ENCODE results near the gene CARTPT.

CARTPT gene

GRCh38 chr5:71738662-71739361 is 19.7 kb downstream of the CARTPT start:
- DNase-seq, result no peak

- no peak for DNase-seq
Observed at GRCh38 chr5:71740015-71740753, 21.1 kb downstream of the CARTPT start.

GRCh38 chr5:71743155-71743554 is 24.1 kb downstream of the CARTPT start:
- DNase-seq, result no peak

- no peak for DNase-seq
Observed at GRCh38 chr5:71744009-71744790, 25.1 kb downstream of the CARTPT start.

- DNase-seq, result no peak
Observed at GRCh38 chr5:71747182-71747581, 28.1 kb downstream of the CARTPT start.

GRCh38 chr5:71748360-71748759 is 29.3 kb downstream of the CARTPT start:
- DNase-seq, result no peak

GRCh38 chr5:71751422-71751821 is 32.3 kb downstream of the CARTPT start:
- no peak for DNase-seq

GRCh38 chr5:71752441-71753190 is 33.5 kb downstream of the CARTPT start:
- DNase-seq, result no peak

GRCh38 chr5:71757590-71758543 is 38.8 kb downstream of the CARTPT start:
- DNase-seq, result peak; percentile 21

GRCh38 chr5:71762826-71763225 is 43.8 kb downstream of the CARTPT start:
- no peak for DNase-seq

GRCh38 chr5:71767661-71768060 is 48.6 kb downstream of the CARTPT start:
- DNase-seq, result no peak

GRCh38 chr5:71769287-71769686 is 50.2 kb downstream of the CARTPT start:
- no peak for DNase-seq

- no peak for DNase-seq
Observed at GRCh38 chr5:71770381-71770780, 51.3 kb downstream of the CARTPT start.

Data from stimulated activated CD4-positive, alpha-beta T cell treated with anti-CD3 and anti-CD28 coated beads, Interleukin-12 subunit alpha, Interleukin-12 subunit beta, amount 100 ng/mL, for 4 hours (primary cell).